K562 (cell line): ENCODE measurements around the gene CCL27. TPM values are rescaled to one million over a fixed set of nuclear protein-coding genes. Genes with fewer than 3 reads are reported as not detected.

Source experiments
- POLR2H ChIP-seq: IDR thresholded peaks from 2 replicates; pipeline ENCODE4 v1.6.1; 2016; ENCODE audit warnings: missing genetic modification characterization, low read depth, mild to moderate bottlenecking, control low read depth, missing compliant biosample characterization, moderate library complexity
- SMC3 ChIP-seq: conservative IDR thresholded peaks from 2 replicates; pipeline ENCODE4 v1.6.1; 2011; ENCODE audit warnings: low read depth, low read length, improper control_type of control experiment; ENCODE audit not compliant: insufficient read depth
- ZBTB43 ChIP-seq: sonication (generic); formaldehyde crosslinking; IDR thresholded peaks from 2 replicates; pipeline ENCODE4 v1.8.0; 2023; ENCODE audit warnings: mild to moderate bottlenecking, missing genetic modification reagents
- polyA plus RNA-seq, 8 experiments: library from polyadenylated mRNA; depleted of rRNA in 4 of 8; stranded (reverse) in 5 of 8; unstranded in 3 of 8; fragments of >200 nt; fragmentation: Nextera tagmentation in 2 of 8; fragmentation: Illumina TruSeq in 1 of 8; extraction: Ambion mirVana in 2 of 8; extraction: Trizol in 1 of 8; gene quantifications; 2 replicates each; pipeline versions ENCODE4 v1.2.1 to v1.2.3, GENCODE V29; 2011 to 2014; ENCODE audit warnings: inconsistent platforms in 1 of 8, missing spikeins in 1 of 8
- total RNA-seq, 7 experiments: library from RNA; depleted of rRNA in 6 of 7; stranded (reverse); fragments of >200 nt in 6 of 7; fragmentation: Illumina TruSeq in 2 of 7; extraction: Trizol in 2 of 7; gene quantifications; 2 replicates each; pipeline versions ENCODE4 v1.2.1 to v1.2.3, GENCODE V29; 2011 to 2021; ENCODE audit warnings: low replicate concordance in 1 of 7
- TF ChIP-seq, protein P1 (sequence below): fragments of 450-650 bp; IDR thresholded peaks from 2 replicates; pipeline ENCODE4 v1.6.1; 2017; ENCODE audit warnings: mild to moderate bottlenecking, moderate library complexity
- TF ChIP-seq, protein P2 (sequence below): fragments of 250-450 bp; sonication (Bioruptor Pico); IDR thresholded peaks from 2 replicates; pipeline ENCODE4 v1.5.0; 2021

Gene CCL27
- total and polyA plus RNA-seq, 9 of the 15 experiments (the other 6 are each of a cell fraction or from before 2014, with no cell fraction given): 0.10 to 0.53 (median 0.27) TPM; not detected in 5

- TF ChIP-seq POLR2H (tag) (no peak), ZBTB43 (no peak), SMC3 (no peak)
- TF ChIP-seq, protein P1, sequence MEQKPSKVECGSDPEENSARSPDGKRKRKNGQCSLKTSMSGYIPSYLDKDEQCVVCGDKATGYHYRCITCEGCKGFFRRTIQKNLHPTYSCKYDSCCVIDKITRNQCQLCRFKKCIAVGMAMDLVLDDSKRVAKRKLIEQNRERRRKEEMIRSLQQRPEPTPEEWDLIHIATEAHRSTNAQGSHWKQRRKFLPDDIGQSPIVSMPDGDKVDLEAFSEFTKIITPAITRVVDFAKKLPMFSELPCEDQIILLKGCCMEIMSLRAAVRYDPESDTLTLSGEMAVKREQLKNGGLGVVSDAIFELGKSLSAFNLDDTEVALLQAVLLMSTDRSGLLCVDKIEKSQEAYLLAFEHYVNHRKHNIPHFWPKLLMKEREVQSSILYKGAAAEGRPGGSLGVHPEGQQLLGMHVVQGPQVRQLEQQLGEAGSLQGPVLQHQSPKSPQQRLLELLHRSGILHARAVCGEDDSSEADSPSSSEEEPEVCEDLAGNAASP: no peak
- TF ChIP-seq, protein P2, sequence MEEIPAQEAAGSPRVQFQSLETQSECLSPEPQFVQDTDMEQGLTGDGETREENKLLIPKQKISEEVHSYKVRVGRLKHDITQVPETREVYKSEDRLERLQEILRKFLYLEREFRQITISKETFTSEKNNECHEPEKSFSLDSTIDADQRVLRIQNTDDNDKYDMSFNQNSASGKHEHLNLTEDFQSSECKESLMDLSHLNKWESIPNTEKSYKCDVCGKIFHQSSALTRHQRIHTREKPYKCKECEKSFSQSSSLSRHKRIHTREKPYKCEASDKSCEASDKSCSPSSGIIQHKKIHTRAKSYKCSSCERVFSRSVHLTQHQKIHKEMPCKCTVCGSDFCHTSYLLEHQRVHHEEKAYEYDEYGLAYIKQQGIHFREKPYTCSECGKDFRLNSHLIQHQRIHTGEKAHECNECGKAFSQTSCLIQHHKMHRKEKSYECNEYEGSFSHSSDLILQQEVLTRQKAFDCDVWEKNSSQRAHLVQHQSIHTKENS (CRISPR knock-in tag): no peak
These were observed 28.8 kb upstream of the CCL27 start, which contains the start of gene CCL19 (continued) for GRCh38 chr9:34690983-34691935.
